DND-41 (cell line): Measurements from ENCODE around the gene MARVELD1.
A peak's percentile ranks its signal among the peaks of the same experiment; 100 is the strongest.
"Not testable (repeated sequence)": the region's sequence is repeated elsewhere in the genome, so short reads cannot be mapped to it uniquely, and the experiment has no call there.

Experiments
- ATAC-seq: fragments of 200-7000 bp; cut with Tn5 transposase; 3 replicates; pipeline ENCODE4 v1.9.1; 2021; ENCODE audit warnings: low read depth; ENCODE audit not compliant: insufficient read depth
- DNase-seq: peaks from one replicate; pipeline ENCODE4 v3.0.0-alpha.2; 2020
- H2AFZ ChIP-seq: 2 replicates; pipeline ENCODE4 v1.6.0; 2012; ENCODE audit warnings: low read depth, low read length
- H3K27ac ChIP-seq: 2 replicates; pipeline ENCODE4 v1.5.1; 2012; ENCODE audit warnings: low read length, inconsistent platforms
- H3K27me3 ChIP-seq: fragments of 200-600 bp; sonication (generic); 2 replicates; pipeline ENCODE4 v1.6.0; 2012; ENCODE audit warnings: low read length, mild to moderate bottlenecking, inconsistent platforms; ENCODE audit not compliant: insufficient read depth, poor library complexity
- H3K36me3 ChIP-seq: 2 replicates; pipeline ENCODE4 v1.5.1; 2012; ENCODE audit warnings: low read length, inconsistent platforms; ENCODE audit not compliant: insufficient read depth
- H3K4me1 ChIP-seq: 2 replicates; pipeline ENCODE4 v1.5.1; 2012; ENCODE audit warnings: mild to moderate bottlenecking, low read length; ENCODE audit not compliant: insufficient read depth
- H3K4me2 ChIP-seq: 2 replicates; pipeline ENCODE4 v1.6.0; 2012; ENCODE audit warnings: mild to moderate bottlenecking, moderate library complexity, low read length, inconsistent platforms; ENCODE audit not compliant: insufficient read depth
- H3K4me3 ChIP-seq, 2 experiments: fragments of 200-600 bp in 1 of 2; shearing (Covaris generic) in 1 of 2; 2 replicates each; pipeline ENCODE4 v1.5.1; 2012 to 2016; ENCODE audit warnings: inconsistent platforms in 2 of 2, low read length in 2 of 2, mild to moderate bottlenecking in 2 of 2, low read depth in 1 of 2, moderate library complexity in 1 of 2
- H3K79me2 ChIP-seq: 2 replicates; pipeline ENCODE4 v1.6.0; 2012; ENCODE audit warnings: low read length, inconsistent platforms; ENCODE audit not compliant: insufficient read depth
- H3K9ac ChIP-seq: 2 replicates; pipeline ENCODE4 v1.6.0; 2012; ENCODE audit warnings: low read depth, mild to moderate bottlenecking, inconsistent platforms, low read length, moderate library complexity
- H3K9me3 ChIP-seq: 2 replicates; pipeline ENCODE4 v1.5.1; 2012; ENCODE audit warnings: low read length, moderate library complexity, mild to moderate bottlenecking, inconsistent platforms; ENCODE audit not compliant: insufficient read depth, severe bottlenecking
- H4K20me1 ChIP-seq: 2 replicates; pipeline ENCODE4 v1.6.0; 2012; ENCODE audit warnings: low read length; ENCODE audit not compliant: insufficient read depth
- EZH2 ChIP-seq: IDR thresholded peaks from 3 replicates; pipeline ENCODE4 v1.6.1; 2012; ENCODE audit warnings: borderline replicate concordance, low read depth, mild to moderate bottlenecking, moderate library complexity, low read length, inconsistent platforms; ENCODE audit not compliant: severe bottlenecking
- TF ChIP-seq, protein P1 (sequence below): IDR thresholded peaks from 2 replicates; pipeline ENCODE4 v1.5.1; 2012; ENCODE audit warnings: borderline replicate concordance, low read length, moderate library complexity, mild to moderate bottlenecking; ENCODE audit not compliant: poor library complexity, severe bottlenecking; ENCODE audit errors: extremely low read depth

MARVELD1 gene

GRCh38 chr10:97689559-97690020 is 23.9 kb upstream of the MARVELD1 start:
- Histone ChIP-seq H3K79me2 (no peaks in the 10 kb centered on the region), H3K36me3 (no peaks in the 10 kb centered on the region), H3K4me1 (peaks cover 29% of the 10 kb centered on the region), H3K27ac (no peak overlapping the region), H3K9ac (no peak overlapping the region), H3K4me2 (no peak overlapping the region), H2AFZ (no peak overlapping the region), H4K20me1 (no peaks in the 10 kb centered on the region), H3K4me3 (no peak overlapping the region), H3K27me3 (no peaks in the 10 kb centered on the region), H3K9me3 (no peaks in the 10 kb centered on the region)
- no peak for TF ChIP-seq EZH2
- TF ChIP-seq, protein P1, sequence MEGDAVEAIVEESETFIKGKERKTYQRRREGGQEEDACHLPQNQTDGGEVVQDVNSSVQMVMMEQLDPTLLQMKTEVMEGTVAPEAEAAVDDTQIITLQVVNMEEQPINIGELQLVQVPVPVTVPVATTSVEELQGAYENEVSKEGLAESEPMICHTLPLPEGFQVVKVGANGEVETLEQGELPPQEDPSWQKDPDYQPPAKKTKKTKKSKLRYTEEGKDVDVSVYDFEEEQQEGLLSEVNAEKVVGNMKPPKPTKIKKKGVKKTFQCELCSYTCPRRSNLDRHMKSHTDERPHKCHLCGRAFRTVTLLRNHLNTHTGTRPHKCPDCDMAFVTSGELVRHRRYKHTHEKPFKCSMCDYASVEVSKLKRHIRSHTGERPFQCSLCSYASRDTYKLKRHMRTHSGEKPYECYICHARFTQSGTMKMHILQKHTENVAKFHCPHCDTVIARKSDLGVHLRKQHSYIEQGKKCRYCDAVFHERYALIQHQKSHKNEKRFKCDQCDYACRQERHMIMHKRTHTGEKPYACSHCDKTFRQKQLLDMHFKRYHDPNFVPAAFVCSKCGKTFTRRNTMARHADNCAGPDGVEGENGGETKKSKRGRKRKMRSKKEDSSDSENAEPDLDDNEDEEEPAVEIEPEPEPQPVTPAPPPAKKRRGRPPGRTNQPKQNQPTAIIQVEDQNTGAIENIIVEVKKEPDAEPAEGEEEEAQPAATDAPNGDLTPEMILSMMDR: no peak
- ATAC-seq (no peak), DNase-seq (no peak)

GRCh38 chr10:97690133-97690532 is 23.4 kb upstream of the MARVELD1 start:
- no peaks in the 10 kb centered on the region for H3K79me2 ChIP-seq
- TF ChIP-seq, protein P1: no peak
- TF ChIP-seq EZH2: no peak
- no peak overlapping the region for H3K4me3 ChIP-seq
- H3K27ac ChIP-seq: no peak overlapping the region
- H3K4me2 ChIP-seq: no peak overlapping the region
- H3K27me3 ChIP-seq: no peaks in the 10 kb centered on the region
- H3K9ac ChIP-seq: no peak overlapping the region
- H4K20me1 ChIP-seq: no peaks in the 10 kb centered on the region
- no peaks in the 10 kb centered on the region for H3K36me3 ChIP-seq
- H3K4me1 ChIP-seq: peaks cover 29% of the 10 kb centered on the region
- no peak for ATAC-seq
- H2AFZ ChIP-seq: no peak overlapping the region
- DNase-seq: no peak
- no peaks in the 10 kb centered on the region for H3K9me3 ChIP-seq

DNA sequence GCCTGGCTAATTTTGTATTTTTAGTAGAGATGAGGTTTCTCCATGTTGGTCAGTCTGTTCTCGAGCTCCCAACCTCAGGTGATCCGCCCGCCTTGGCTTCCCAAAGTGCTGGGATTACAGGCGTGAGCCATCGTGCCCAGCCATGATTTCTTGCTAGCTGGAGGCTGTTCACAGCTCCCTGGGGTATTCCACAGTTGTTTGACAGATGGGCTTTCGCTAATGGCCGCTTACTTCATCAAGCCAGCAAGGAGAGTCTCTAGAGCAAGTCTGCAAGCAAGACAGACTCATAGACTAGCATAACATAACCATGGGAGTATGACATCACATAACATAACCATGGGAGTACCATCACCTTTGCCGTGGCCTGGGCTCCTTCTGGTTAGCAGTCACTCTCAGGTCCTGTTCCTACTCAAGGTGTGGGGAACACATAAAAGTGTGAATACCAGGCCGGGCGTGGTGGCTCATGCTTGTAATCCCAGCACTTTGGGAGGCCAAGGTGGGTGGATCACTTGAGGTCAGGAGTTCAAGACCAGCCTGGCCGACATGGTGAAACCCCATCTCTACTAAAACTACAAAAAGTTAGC is 15.4 kb upstream of the MARVELD1 start:
- H3K27me3 ChIP-seq, H4K20me1 ChIP-seq, H3K4me1 ChIP-seq, H3K4me3 ChIP-seq, DNase-seq, H3K27ac ChIP-seq, H3K9ac ChIP-seq, ATAC-seq, H3K4me2 ChIP-seq, H3K79me2 ChIP-seq, H3K36me3 ChIP-seq, H3K9me3 ChIP-seq, H2AFZ ChIP-seq: not testable (repeated sequence)

GRCh38 chr10:97701438-97702069 is 12.0 kb upstream of the MARVELD1 start:
- DNase-seq: peak; percentile 66
- TF ChIP-seq, protein P1: peak; percentile 93
- no peak for TF ChIP-seq EZH2
- peak; percentile 98 for ATAC-seq
- Histone ChIP-seq H3K27ac (no peak overlapping the region), H3K9me3 (no peaks in the 10 kb centered on the region), H3K36me3 (no peaks in the 10 kb centered on the region), H3K4me3 (no peak overlapping the region), H4K20me1 (no peaks in the 10 kb centered on the region), H3K79me2 (no peaks in the 10 kb centered on the region), H3K9ac (peak overlapping the region; percentile 13; the same call in 1 of the 2 replicates), H2AFZ (no peak overlapping the region), H3K4me1 (peaks cover 9% of the 10 kb centered on the region), H3K4me2 (peak overlapping the region; percentile 18; the same call in 1 of the 2 replicates), H3K27me3 (no peaks in the 10 kb centered on the region)
